ENCODE measurements around the gene MAPK6.
A peak's percentile ranks its signal among the peaks of the same experiment; 100 is the strongest.

MAPK6 gene

GRCh38 chr15:52018693-52019393 lies at the start of gene MAPK6:
Gene MAPK6, plus strand, starts transcription at chr15:52019219. Its CDS starts 27,242 bp downstream, at chr15:52046461.
- Histone ChIP-seq H2AFZ (ENCODE audit: low read depth, low read length) (peak within 1 kb of the TSS; percentile 49), H3K9me3 (ENCODE audit: low read length) (no peaks in the 10 kb centered on the region), H3K27me3 (ENCODE audit: insufficient read depth, low read length) (no peaks in the 10 kb centered on the region), H3K4me3 (ENCODE audit: low read length) (peak within 1 kb of the TSS; percentile 74), H3K4me1 (ENCODE audit: insufficient read depth, low read length) (peaks cover 21% of the 10 kb centered on the region), H3K36me3 (ENCODE audit: insufficient read depth, low read length) (no peaks in the 10 kb centered on the region)

- Histone ChIP-seq H2AFZ (ENCODE audit: low read depth, low read length) (no peak overlapping the region), H3K27me3 (ENCODE audit: insufficient read depth, low read length) (no peaks in the 10 kb centered on the region), H3K36me3 (ENCODE audit: insufficient read depth, low read length) (peaks cover 20% of the 10 kb centered on the region), H3K9me3 (ENCODE audit: low read length) (peaks cover 8% of the 10 kb centered on the region), H3K4me1 (ENCODE audit: insufficient read depth, low read length) (peaks cover 3% of the 10 kb centered on the region), H3K4me3 (ENCODE audit: low read length) (peak overlapping the region; percentile 63)
Observed at GRCh38 chr15:51969728-51970127, 49.3 kb upstream of the MAPK6 start.

- H2AFZ ChIP-seq (ENCODE audit: low read depth, low read length): no peak overlapping the region
- H3K36me3 ChIP-seq (ENCODE audit: insufficient read depth, low read length): peaks cover 15% of the 10 kb centered on the region
- peaks cover 3% of the 10 kb centered on the region for H3K4me1 ChIP-seq (ENCODE audit: insufficient read depth, low read length)
- H3K9me3 ChIP-seq (ENCODE audit: low read length): peaks cover 6% of the 10 kb centered on the region
- peak overlapping the region; percentile 63 for H3K4me3 ChIP-seq (ENCODE audit: low read length)
- H3K27me3 ChIP-seq (ENCODE audit: insufficient read depth, low read length): no peaks in the 10 kb centered on the region
Observed at GRCh38 chr15:51970132-51970817, 48.7 kb upstream of the MAPK6 start.

- peaks cover 8% of the 10 kb centered on the region for H3K36me3 ChIP-seq (ENCODE audit: insufficient read depth, low read length)
- no peaks in the 10 kb centered on the region for H3K27me3 ChIP-seq (ENCODE audit: insufficient read depth, low read length)
- H3K4me3 ChIP-seq (ENCODE audit: low read length): peak overlapping the region; percentile 63
- peaks cover 2% of the 10 kb centered on the region for H3K9me3 ChIP-seq (ENCODE audit: low read length)
- H3K4me1 ChIP-seq (ENCODE audit: insufficient read depth, low read length): peaks cover 3% of the 10 kb centered on the region
- peak overlapping the region; percentile 30 for H2AFZ ChIP-seq (ENCODE audit: low read depth, low read length)
Observed at GRCh38 chr15:51971032-51971374, 48.0 kb upstream of the MAPK6 start.

- Histone ChIP-seq H3K4me1 (ENCODE audit: insufficient read depth, low read length) (peaks cover 3% of the 10 kb centered on the region), H3K4me3 (ENCODE audit: low read length) (peak within 1 kb of the TSS; percentile 63), H3K9me3 (ENCODE audit: low read length) (peaks cover 2% of the 10 kb centered on the region), H3K36me3 (ENCODE audit: insufficient read depth, low read length) (peaks cover 8% of the 10 kb centered on the region), H2AFZ (ENCODE audit: low read depth, low read length) (peak within 1 kb of the TSS; percentile 30), H3K27me3 (ENCODE audit: insufficient read depth, low read length) (no peaks in the 10 kb centered on the region)
Observed at GRCh38 chr15:51971375-51972133, 47.5 kb upstream of the MAPK6 start, which contains the start of gene LEO1. Gene LEO1, minus strand, starts transcription at chr15:51971778. Its CDS starts 33 bp downstream, at chr15:51971745.

- no peaks in the 10 kb centered on the region for H3K9me3 ChIP-seq (ENCODE audit: low read length)
- peaks cover 8% of the 10 kb centered on the region for H3K36me3 ChIP-seq (ENCODE audit: insufficient read depth, low read length)
- H2AFZ ChIP-seq (ENCODE audit: low read depth, low read length): no peak overlapping the region
- H3K27me3 ChIP-seq (ENCODE audit: insufficient read depth, low read length): no peaks in the 10 kb centered on the region
- peaks cover 3% of the 10 kb centered on the region for H3K4me1 ChIP-seq (ENCODE audit: insufficient read depth, low read length)
- no peak overlapping the region for H3K4me3 ChIP-seq (ENCODE audit: low read length)
Observed at GRCh38 chr15:51973220-51973619, 45.8 kb upstream of the MAPK6 start.

- Histone ChIP-seq H3K9me3 (ENCODE audit: low read length) (no peaks in the 10 kb centered on the region), H3K4me3 (ENCODE audit: low read length) (no peak overlapping the region), H2AFZ (ENCODE audit: low read depth, low read length) (no peak overlapping the region), H3K36me3 (ENCODE audit: insufficient read depth, low read length) (peaks cover 8% of the 10 kb centered on the region), H3K27me3 (ENCODE audit: insufficient read depth, low read length) (no peaks in the 10 kb centered on the region), H3K4me1 (ENCODE audit: insufficient read depth, low read length) (peaks cover 3% of the 10 kb centered on the region)
Observed at GRCh38 chr15:51973775-51974174, 45.2 kb upstream of the MAPK6 start.

- Histone ChIP-seq H3K4me3 (ENCODE audit: low read length) (no peak overlapping the region), H3K36me3 (ENCODE audit: insufficient read depth, low read length) (no peaks in the 10 kb centered on the region), H3K9me3 (ENCODE audit: low read length) (no peaks in the 10 kb centered on the region), H3K4me1 (ENCODE audit: insufficient read depth, low read length) (peaks cover 7% of the 10 kb centered on the region), H3K27me3 (ENCODE audit: insufficient read depth, low read length) (no peaks in the 10 kb centered on the region), H2AFZ (ENCODE audit: low read depth, low read length) (peak overlapping the region; percentile 52)
Observed at GRCh38 chr15:51982013-51982769, 36.8 kb upstream of the MAPK6 start.

GRCh38 chr15:51982770-51983103 lies 36.3 kb upstream of the MAPK6 start:
- Histone ChIP-seq H3K36me3 (ENCODE audit: insufficient read depth, low read length) (no peaks in the 10 kb centered on the region), H3K9me3 (ENCODE audit: low read length) (no peaks in the 10 kb centered on the region), H3K4me1 (ENCODE audit: insufficient read depth, low read length) (peaks cover 7% of the 10 kb centered on the region), H3K27me3 (ENCODE audit: insufficient read depth, low read length) (no peaks in the 10 kb centered on the region), H3K4me3 (ENCODE audit: low read length) (no peak overlapping the region), H2AFZ (ENCODE audit: low read depth, low read length) (no peak overlapping the region)

- Histone ChIP-seq H3K36me3 (ENCODE audit: insufficient read depth, low read length) (no peaks in the 10 kb centered on the region), H3K4me3 (ENCODE audit: low read length) (no peak overlapping the region), H3K27me3 (ENCODE audit: insufficient read depth, low read length) (no peaks in the 10 kb centered on the region)
Observed at GRCh38 chr15:51991141-51991540, 27.9 kb upstream of the MAPK6 start.

GRCh38 chr15:51992953-51993352 lies 26.1 kb upstream of the MAPK6 start:
- Histone ChIP-seq H3K9me3 (ENCODE audit: low read length) (no peaks in the 10 kb centered on the region), H3K27me3 (ENCODE audit: insufficient read depth, low read length) (no peaks in the 10 kb centered on the region), H3K36me3 (ENCODE audit: insufficient read depth, low read length) (no peaks in the 10 kb centered on the region), H3K4me3 (ENCODE audit: low read length) (no peak overlapping the region), H3K4me1 (ENCODE audit: insufficient read depth, low read length) (peaks cover 13% of the 10 kb centered on the region), H2AFZ (ENCODE audit: low read depth, low read length) (no peak overlapping the region)

More at GRCh38 chr15:51991141-51991540, 27.9 kb upstream of the MAPK6 start:
- no peaks in the 10 kb centered on the region for H3K9me3 ChIP-seq (ENCODE audit: low read length)
- peaks cover 13% of the 10 kb centered on the region for H3K4me1 ChIP-seq (ENCODE audit: insufficient read depth, low read length)
- no peak overlapping the region for H2AFZ ChIP-seq (ENCODE audit: low read depth, low read length)

- H3K4me3 ChIP-seq (ENCODE audit: low read length): no peak overlapping the region
- H3K9me3 ChIP-seq (ENCODE audit: low read length): no peaks in the 10 kb centered on the region
- H3K4me1 ChIP-seq (ENCODE audit: insufficient read depth, low read length): no peaks in the 10 kb centered on the region
- no peaks in the 10 kb centered on the region for H3K27me3 ChIP-seq (ENCODE audit: insufficient read depth, low read length)
- H2AFZ ChIP-seq (ENCODE audit: low read depth, low read length): no peak overlapping the region
- H3K36me3 ChIP-seq (ENCODE audit: insufficient read depth, low read length): no peaks in the 10 kb centered on the region
Observed at GRCh38 chr15:52002351-52002750, 16.7 kb upstream of the MAPK6 start.
